Stimulated activated effector memory CD8-positive, alpha-beta T cell treated with anti-CD3 and anti-CD28 coated beads, Interleukin-12 subunit alpha, Interleukin-12 subunit beta, amount 100 ng/mL, for 72 hours (primary cell): ENCODE data around the gene SOHLH2.

Source experiments
- ATAC-seq: fragments of 150-1000 bp; cut with Tn5 transposase; 2 replicates; pipeline ENCODE4 v1.10.0; 2021
- DNase-seq, 2 donors: peaks; one replicate each; pipeline ENCODE4 v3.0.0; 2021 to 2022; ENCODE audit warnings: low spot score in 2 of 2
- H3K27ac Mint-ChIP-seq: one replicate; pipeline ENCODE4 v1.8.0; 2022; ENCODE audit warnings: mild to moderate bottlenecking, mixed read lengths
- H3K36me3 Mint-ChIP-seq: one replicate; pipeline ENCODE4 v1.8.0; 2022; ENCODE audit warnings: mild to moderate bottlenecking, mixed read lengths
- H3K4me1 Mint-ChIP-seq: one replicate; pipeline ENCODE4 v1.8.0; 2022; ENCODE audit warnings: mixed read lengths
- H3K4me3 Mint-ChIP-seq: one replicate; pipeline ENCODE4 v1.8.0; 2022; ENCODE audit warnings: mild to moderate bottlenecking, mixed read lengths
- H3K9me3 Mint-ChIP-seq: one replicate; pipeline ENCODE4 v1.8.0; 2022; ENCODE audit warnings: mixed read lengths

The SOHLH2 gene

DNA sequence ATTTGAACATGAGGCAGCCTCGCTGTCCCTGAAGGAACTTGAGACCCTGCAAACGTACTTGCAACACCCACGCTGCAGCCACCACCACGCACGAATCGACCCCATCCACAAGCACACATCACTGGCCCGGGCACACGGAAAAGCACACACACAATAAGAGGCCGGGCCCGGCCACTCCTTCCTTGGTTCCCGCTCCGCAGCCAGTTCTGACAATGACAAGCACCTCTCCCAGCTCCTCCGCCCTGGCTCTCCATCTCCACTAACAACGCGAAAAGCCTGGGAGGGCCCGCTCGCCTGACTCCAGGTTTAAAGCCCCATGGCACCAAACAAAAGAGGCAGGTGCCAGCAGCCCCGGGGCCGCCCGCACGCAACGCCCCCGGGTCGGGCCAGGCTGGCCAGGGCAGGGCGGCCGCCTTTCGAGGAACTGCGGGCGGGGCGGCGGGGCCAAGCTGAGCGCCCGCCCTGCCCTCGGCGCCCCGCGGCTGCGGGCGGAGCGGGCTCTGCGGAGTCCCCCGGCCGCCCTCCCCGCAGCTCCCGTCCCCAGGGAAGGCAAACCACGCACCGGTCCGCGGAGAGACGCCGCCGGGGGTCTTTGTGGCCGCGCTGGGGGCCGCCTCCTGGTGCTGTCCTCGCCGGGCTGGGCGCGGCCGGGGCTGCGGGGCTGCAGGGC lies 83.7 kb downstream of the SOHLH2 start:
- Mint-ChIP-seq H3K36me3 (no peaks in the 10 kb centered on the region), H3K9me3 (peaks cover 7% of the 10 kb centered on the region), H3K4me1 (no peaks in the 10 kb centered on the region), H3K27ac (no peak overlapping the region), H3K4me3 (no peak overlapping the region)
- no peak for DNase-seq
- peak; percentile 34 for ATAC-seq

DNA sequence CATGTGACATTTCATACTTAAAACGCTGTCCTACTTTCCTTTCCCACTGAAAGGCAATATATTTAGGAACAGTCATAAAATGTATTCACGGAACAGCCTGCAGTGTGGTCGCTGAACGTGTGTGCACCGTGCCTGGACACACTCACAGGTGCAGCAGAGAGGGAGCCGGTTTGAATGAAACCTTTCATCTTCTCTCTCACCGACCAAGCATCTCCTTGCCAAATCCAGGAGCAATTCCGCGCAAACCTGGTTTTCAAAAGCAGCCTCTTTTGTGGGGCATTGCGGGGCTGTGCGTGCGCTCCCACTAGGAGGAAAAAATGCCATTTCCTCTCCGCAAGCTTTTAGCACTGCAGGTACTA lies 84.2 kb downstream of the SOHLH2 start:
- no peak for DNase-seq
- Mint-ChIP-seq H3K27ac (no peak overlapping the region), H3K4me1 (no peaks in the 10 kb centered on the region), H3K9me3 (peaks cover 6% of the 10 kb centered on the region), H3K36me3 (no peaks in the 10 kb centered on the region), H3K4me3 (no peak overlapping the region)
- ATAC-seq, result no peak

DNA sequence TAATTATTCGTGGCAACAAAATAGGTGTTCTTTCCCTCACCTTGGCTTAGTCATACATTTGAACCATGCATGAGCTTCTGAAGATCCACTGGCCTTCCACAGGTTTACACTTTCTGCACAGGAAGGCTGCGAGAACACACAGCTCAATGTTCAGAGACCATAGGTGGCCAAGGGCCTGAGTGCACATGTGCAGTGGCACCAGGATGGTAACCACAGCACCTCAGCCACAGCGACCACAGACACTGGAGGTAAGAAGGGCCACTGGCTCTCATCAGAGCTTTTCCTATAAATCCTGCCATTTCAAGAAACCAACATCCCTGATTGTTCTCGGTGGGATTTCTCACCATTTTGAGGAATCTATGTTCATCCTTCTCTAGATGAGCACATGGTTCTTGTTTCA lies 84.8 kb downstream of the SOHLH2 start:
- Mint-ChIP-seq H3K36me3 (no peaks in the 10 kb centered on the region), H3K4me1 (no peaks in the 10 kb centered on the region), H3K9me3 (peaks cover 2% of the 10 kb centered on the region), H3K27ac (no peak overlapping the region), H3K4me3 (no peak overlapping the region)
- no peak for DNase-seq
- no peak for ATAC-seq

DNA sequence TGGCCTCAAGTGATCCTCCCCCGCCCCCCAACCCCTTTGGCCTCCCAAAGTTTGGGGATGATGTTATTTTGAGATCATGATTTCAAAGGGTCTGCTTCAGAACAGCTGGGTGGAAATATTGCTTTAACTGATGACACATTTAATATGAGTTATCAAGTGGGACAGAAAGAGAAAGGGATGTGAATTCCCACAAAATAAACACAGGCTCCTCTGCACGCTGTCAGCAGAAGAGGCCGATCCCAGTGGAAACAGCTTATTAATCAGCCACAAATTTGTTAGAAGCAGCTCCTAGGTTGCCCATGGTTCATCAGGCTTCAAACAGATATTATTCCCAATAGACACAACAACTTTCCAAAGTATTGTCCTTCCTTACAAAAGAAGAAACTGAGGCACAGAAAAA lies 87.9 kb downstream of the SOHLH2 start:
- H3K4me3 Mint-ChIP-seq, result no peak overlapping the region
- H3K36me3 Mint-ChIP-seq, result no peaks in the 10 kb centered on the region
- ATAC-seq (no peak), DNase-seq (no peak)
- peaks cover 2% of the 10 kb centered on the region for H3K9me3 Mint-ChIP-seq
- H3K4me1 Mint-ChIP-seq, result no peaks in the 10 kb centered on the region
- no peak overlapping the region for H3K27ac Mint-ChIP-seq

DNA sequence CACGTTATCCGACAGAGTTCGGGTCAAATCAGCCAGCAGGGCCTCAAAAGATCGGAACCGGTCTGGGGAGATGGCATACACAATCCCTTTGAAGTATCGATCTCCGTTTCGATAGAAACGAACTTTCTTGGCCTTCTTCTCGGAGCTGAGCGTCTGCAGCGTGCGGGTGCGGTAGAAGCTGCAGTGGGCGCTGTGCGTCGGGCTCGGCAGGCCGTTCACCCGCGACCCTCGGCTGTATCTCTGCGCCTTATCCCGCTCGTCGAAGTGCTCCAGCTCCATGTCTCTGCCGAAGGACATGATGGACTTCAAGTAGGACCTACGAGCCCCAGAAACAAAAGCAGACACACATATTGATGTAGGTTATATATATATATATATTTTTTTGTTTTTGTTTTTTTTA lies 88.5 kb downstream of the SOHLH2 start:
- Mint-ChIP-seq H3K4me1 (no peaks in the 10 kb centered on the region), H3K27ac (no peak overlapping the region), H3K36me3 (no peaks in the 10 kb centered on the region), H3K9me3 (peaks cover 2% of the 10 kb centered on the region), H3K4me3 (no peak overlapping the region)
- DNase-seq (no peak), ATAC-seq (no peak)

DNA sequence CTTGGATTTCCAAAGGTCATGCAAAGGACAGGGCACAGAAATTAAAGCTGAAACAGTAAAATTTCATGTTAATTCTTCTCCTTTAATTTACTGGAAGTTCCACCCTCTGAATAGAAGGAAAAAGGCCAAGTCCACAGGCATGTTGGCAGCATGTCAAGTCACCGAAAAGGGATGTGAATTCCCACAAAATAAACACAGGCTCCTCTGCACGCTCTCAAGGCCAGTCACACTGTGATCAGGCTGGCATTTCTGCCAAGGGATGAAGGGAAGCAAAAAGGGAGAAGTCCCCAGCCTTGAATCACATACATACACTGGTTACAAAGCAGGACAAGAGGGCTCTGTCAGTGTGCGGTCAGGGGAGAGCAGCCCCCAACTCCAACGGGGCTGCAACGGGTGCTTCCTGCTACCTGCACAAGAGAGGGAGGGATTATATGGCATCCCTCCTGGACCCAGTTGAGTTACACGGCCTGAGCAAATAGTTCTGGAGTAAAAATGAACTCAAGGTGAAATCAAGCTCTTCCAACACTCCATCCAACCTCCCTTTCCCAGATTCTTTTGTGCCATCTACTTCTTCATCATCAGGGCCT lies 90.0 kb downstream of the SOHLH2 start:
- ATAC-seq (no peak), DNase-seq (no peak)
- Mint-ChIP-seq H3K4me3 (no peak overlapping the region), H3K36me3 (no peaks in the 10 kb centered on the region), H3K4me1 (no peaks in the 10 kb centered on the region), H3K9me3 (peaks cover 2% of the 10 kb centered on the region), H3K27ac (no peak overlapping the region)
